A549 (cell line): Measurements from ENCODE around the gene MEF2B. TPM values are rescaled to one million over a fixed set of nuclear protein-coding genes. Genes with fewer than 3 reads are reported as not detected.

Experiments used
- ATAC-seq, 2 experiments: fragments of 200-7000 bp in 1 of 2; fragments of >200 bp in 1 of 2; cut with Nextera tagmentation in 1 of 2; cut with Tn5 transposase in 1 of 2; 3 replicates each; pipeline versions ENCODE4 v1.8.0 to v1.9.1; 2018 to 2020; ENCODE audit warnings: mild to moderate bottlenecking in 1 of 2, moderate library complexity in 1 of 2
- CTCF ChIA-PET: fragments of 300-600 bp; sonication (Branson Sonifier 250); formaldehyde crosslinking; extraction: SDS; loops from one replicate; lab custom pipeline; 2021; ENCODE audit warnings: antibody characterized with exemption, inconsistent platforms; lab: Yijun Ruan, JAX
- POLR2A ChIA-PET: fragments of 350-600 bp; formaldehyde crosslinking; extraction: SDS; loops from one replicate; lab custom pipeline; 2021; ENCODE audit warnings: antibody characterized with exemption, inconsistent platforms; lab: Yijun Ruan, JAX
- DNase-seq, 2 experiments: peaks; one replicate each; pipeline versions ENCODE4 v3.0.0 to v3.0.0-alpha.2; 2011 to 2016; ENCODE audit warnings: low read depth in 1 of 2, low spot score in 1 of 2
- FAIRE-seq: peaks from 2 replicates; lab custom pipeline; 2011; peaks lifted over from hg19 to GRCh38; lab: Jason Lieb, UNC
- H3K27ac ChIP-seq, 2 experiments: fragments of >200 bp; sonication (Bioruptor Twin); formaldehyde crosslinking; 3 replicates each; pipeline ENCODE4 v1.5.1; 2016 to 2017
- H3K4me1 ChIP-seq: fragments of >200 bp; sonication (Bioruptor Twin); formaldehyde crosslinking; 3 replicates; pipeline ENCODE4 v1.6.1; 2016
- H3K4me2 ChIP-seq: fragments of >200 bp; sonication (Bioruptor Twin); formaldehyde crosslinking; 3 replicates; pipeline ENCODE4 v1.6.1; 2016
- H3K4me3 ChIP-seq: fragments of >200 bp; sonication (Bioruptor Twin); formaldehyde crosslinking; 3 replicates; pipeline ENCODE4 v1.5.1; 2016
- H3K9me3 ChIP-seq: fragments of >200 bp; sonication (Bioruptor Twin); formaldehyde crosslinking; 3 replicates; pipeline ENCODE4 v1.6.1; 2016
- CEBPB ChIP-seq, 2 experiments: fragments of >200 bp in 1 of 2; sonication (Bioruptor Twin) in 1 of 2; formaldehyde crosslinking in 1 of 2; IDR thresholded peaks; 2 replicates each; pipeline ENCODE4 v1.6.1; 2012 to 2016
- EP300 ChIP-seq, 2 experiments: fragments of >200 bp; sonication (Bioruptor Twin); formaldehyde crosslinking; IDR thresholded peaks; 2 replicates in 1 of 2; 3 replicates in 1 of 2; pipeline ENCODE4 v1.6.1; 2016 to 2017
- GATA3 ChIP-seq: IDR thresholded peaks from 2 replicates; pipeline ENCODE4 v1.6.1; 2012; ENCODE audit warnings: borderline replicate concordance
- HDAC2 ChIP-seq: fragments of 200-600 bp; sonication (generic); IDR thresholded peaks from 2 replicates; pipeline ENCODE4 v1.6.1; 2016
- HOXA7 ChIP-seq: fragments of 250-450 bp; sonication (Bioruptor Pico); IDR thresholded peaks from 2 replicates; pipeline ENCODE4 v1.5.0; 2020; ENCODE audit warnings: mild to moderate bottlenecking, moderate library complexity
- MAX ChIP-seq: IDR thresholded peaks from 2 replicates; pipeline ENCODE4 v1.6.1; 2012
- NFE2L2 ChIP-seq: fragments of 150-350 bp; conservative IDR thresholded peaks from 2 replicates; pipeline ENCODE4 v1.6.1; 2014; ENCODE audit warnings: low read length
- TFCP2L1 ChIP-seq: fragments of 250-450 bp; sonication (Bioruptor Pico); IDR thresholded peaks from 2 replicates; pipeline ENCODE4 v1.5.0; 2021; ENCODE audit warnings: mild to moderate bottlenecking
- WGBS: methylation state at CpG from one replicate; pipeline ENCODE4 v1.1.6; 2017; ENCODE audit errors: missing lambda C conversion rate; 5-methylcytosine and 5-hydroxymethylcytosine counted together
- polyA plus RNA-seq, 4 experiments: library from polyadenylated mRNA; depleted of rRNA in 3 of 4; stranded (reverse); fragments of >200 nt; fragmentation: RNase III in 1 of 4; extraction: RNeasy Plus Mini Kit Qiagen cat#74134 plus additional on column Dnase treatment in 1 of 4; gene quantifications; 2 replicates in 3 of 4; 3 replicates in 1 of 4; pipeline ENCODE4 v1.2.3, GENCODE V29; 2011 to 2017

Gene MEF2B
- polyA plus RNA-seq, 2 of the 4 experiments (the other 2 are of a cell fraction), result 0.10 to 0.13 TPM

GRCh38 chr19:19098084-19098702 is 71.9 kb downstream of the MEF2B start (continued):
- TF ChIP-seq MAX, result no peak
- TF ChIP-seq EP300 (IDR thresholded peaks at IDR 0.05), result no peak
- TF ChIP-seq TFCP2L1 (CRISPR knock-in tag), result no peak
- TF ChIP-seq, all 56 proteins: peak for 0

- ATAC-seq (no peak), FAIRE-seq (no peak), DNase-seq (no peak)
- TF ChIP-seq CEBPB (IDR thresholded peaks at IDR 0.05) (no peak), HDAC2 (no peak), NFE2L2 (no peak), HOXA7 (CRISPR knock-in tag) (no peak)
- 84% methylated on average over 13 of the region's 24 CpGs for WGBS
- POLR2A ChIA-PET, result no interaction called here
- H3K4me2 ChIP-seq, result no peak overlapping the region
- CTCF ChIA-PET, result interaction anchor here (0.7 kb wide), 1 partner anchor 25 kb away, joined by 3 read pairs; no protein-coding TSS in a partner anchor
- no peak overlapping the region for H3K4me3 ChIP-seq
- no peaks in the 10 kb centered on the region for H3K9me3 ChIP-seq
- no peaks in the 10 kb centered on the region for H3K4me1 ChIP-seq
- H3K27ac ChIP-seq, result no peak overlapping the region
These were observed 73.1 kb downstream of the MEF2B start for GRCh38 chr19:19096641-19097627.

GRCh38 chr19:19095691-19096090 is 74.4 kb downstream of the MEF2B start:
- WGBS, result 63% methylated on average over 11 of the region's 11 CpGs
- H3K27ac ChIP-seq, result no peak overlapping the region
- ATAC-seq (no peak), FAIRE-seq (no peak), DNase-seq (no peak)
- H3K4me3 ChIP-seq, result no peak overlapping the region
- no peaks in the 10 kb centered on the region for H3K4me1 ChIP-seq
- ChIA-PET CTCF (interaction anchor here (0.6 to 1.4 kb wide), 3 partner anchors 23 to 317 kb away, joined by 3 to 6 read pairs (median 4); no protein-coding TSS in a partner anchor), POLR2A (no interaction called here)
- no peak for TF ChIP-seq GATA3
- H3K4me2 ChIP-seq, result no peak overlapping the region
- H3K9me3 ChIP-seq, result no peaks in the 10 kb centered on the region

Other genes starting within 250 kb of the MEF2B start
- 9.9 and 11.4 TPM in 2 replicates for gene HOMER3, start 229.0 kb downstream of the MEF2B start, polyA plus RNA-seq (2011; rRNA removed)
- 28.3 to 38.4 TPM (median 35.4 TPM) in 3 replicates for gene HOMER3, start 229.0 kb downstream of the MEF2B start, polyA plus RNA-seq (2017; fragmentation: RNase III; extraction: RNeasy Plus Mini Kit Qiagen cat#74134 plus additional on column Dnase treatment)
- gene SUGP2, start 136.7 kb downstream of the MEF2B start, polyA plus RNA-seq (2011; rRNA removed), result 39.3 and 42.4 TPM in 2 replicates
- gene SUGP2, start 136.7 kb downstream of the MEF2B start, polyA plus RNA-seq (2017; fragmentation: RNase III; extraction: RNeasy Plus Mini Kit Qiagen cat#74134 plus additional on column Dnase treatment), result 42.3 to 43.9 TPM (median 43.6 TPM) in 3 replicates
- gene ARMC6, start 136.7 kb downstream of the MEF2B start, polyA plus RNA-seq (2011; rRNA removed), result 18.2 and 18.4 TPM in 2 replicates
- gene ARMC6, start 136.7 kb downstream of the MEF2B start, polyA plus RNA-seq (2017; fragmentation: RNase III; extraction: RNeasy Plus Mini Kit Qiagen cat#74134 plus additional on column Dnase treatment), result 27.2 to 27.6 TPM (median 27.5 TPM) in 3 replicates
- gene SLC25A42, start 106.3 kb downstream of the MEF2B start, polyA plus RNA-seq (2011; rRNA removed), result 0.85 and 0.92 TPM in 2 replicates
- 1.3 to 1.7 TPM (median 1.6 TPM) in 3 replicates for gene SLC25A42, start 106.3 kb downstream of the MEF2B start, polyA plus RNA-seq (2017; fragmentation: RNase III; extraction: RNeasy Plus Mini Kit Qiagen cat#74134 plus additional on column Dnase treatment)
- 18.3 and 19.3 TPM in 2 replicates for gene TMEM161A, start 31.8 kb downstream of the MEF2B start, polyA plus RNA-seq (2011; rRNA removed)
- gene TMEM161A, start 31.8 kb downstream of the MEF2B start, polyA plus RNA-seq (2017; fragmentation: RNase III; extraction: RNeasy Plus Mini Kit Qiagen cat#74134 plus additional on column Dnase treatment), result 19.2 to 22.1 TPM (median 21.3 TPM) in 3 replicates
- gene BORCS8, start 21.9 kb upstream of the MEF2B start, polyA plus RNA-seq (2011; rRNA removed), result 7.2 and 9.1 TPM in 2 replicates
- 10.6 to 12.3 TPM (median 11.5 TPM) in 3 replicates for gene BORCS8, start 21.9 kb upstream of the MEF2B start, polyA plus RNA-seq (2017; fragmentation: RNase III; extraction: RNeasy Plus Mini Kit Qiagen cat#74134 plus additional on column Dnase treatment)
- 23.4 and 24.3 TPM in 2 replicates for gene RFXANK, start 22.0 kb upstream of the MEF2B start, polyA plus RNA-seq (2011; rRNA removed)
- 30.0 to 32.3 TPM (median 30.6 TPM) in 3 replicates for gene RFXANK, start 22.0 kb upstream of the MEF2B start, polyA plus RNA-seq (2017; fragmentation: RNase III; extraction: RNeasy Plus Mini Kit Qiagen cat#74134 plus additional on column Dnase treatment)
- 19.3 and 20.0 TPM in 2 replicates for gene NR2C2AP, start 33.2 kb upstream of the MEF2B start, polyA plus RNA-seq (2011; rRNA removed)
- gene NR2C2AP, start 33.2 kb upstream of the MEF2B start, polyA plus RNA-seq (2017; fragmentation: RNase III; extraction: RNeasy Plus Mini Kit Qiagen cat#74134 plus additional on column Dnase treatment), result 24.1 to 24.8 TPM (median 24.6 TPM) in 3 replicates
- gene NCAN, start 41.7 kb upstream of the MEF2B start, polyA plus RNA-seq (2011; rRNA removed), result 0.03 and 0.05 TPM in 2 replicates
- 0.01 to 0.03 TPM in 2 of 3 replicates, not detected in the other for gene NCAN, start 41.7 kb upstream of the MEF2B start, polyA plus RNA-seq (2017; fragmentation: RNase III; extraction: RNeasy Plus Mini Kit Qiagen cat#74134 plus additional on column Dnase treatment)
- 0.45 and 0.62 TPM in 2 replicates for gene TM6SF2, start 103.0 kb upstream of the MEF2B start, polyA plus RNA-seq (2011; rRNA removed)
- gene TM6SF2, start 103.0 kb upstream of the MEF2B start, polyA plus RNA-seq (2017; fragmentation: RNase III; extraction: RNeasy Plus Mini Kit Qiagen cat#74134 plus additional on column Dnase treatment), result 0.54 to 0.88 TPM (median 0.65 TPM) in 3 replicates
- 17.6 and 21.9 TPM in 2 replicates for gene SUGP1, start 150.2 kb upstream of the MEF2B start, polyA plus RNA-seq (2011; rRNA removed)
- gene SUGP1, start 150.2 kb upstream of the MEF2B start, polyA plus RNA-seq (2017; fragmentation: RNase III; extraction: RNeasy Plus Mini Kit Qiagen cat#74134 plus additional on column Dnase treatment), result 27.4 to 30.0 TPM (median 30.0 TPM) in 3 replicates
- 8.5 and 14.0 TPM in 2 replicates for gene MAU2, start 150.6 kb upstream of the MEF2B start, polyA plus RNA-seq (2011; rRNA removed)
- gene MAU2, start 150.6 kb upstream of the MEF2B start, polyA plus RNA-seq (2017; fragmentation: RNase III; extraction: RNeasy Plus Mini Kit Qiagen cat#74134 plus additional on column Dnase treatment), result 10.0 to 11.6 TPM (median 11.5 TPM) in 3 replicates
- 12.5 and 25.2 TPM in 2 replicates for gene GATAD2A, start 235.4 kb upstream of the MEF2B start, polyA plus RNA-seq (2011; rRNA removed)
- 28.4 to 29.3 TPM (median 28.9 TPM) in 3 replicates for gene GATAD2A, start 235.4 kb upstream of the MEF2B start, polyA plus RNA-seq (2017; fragmentation: RNase III; extraction: RNeasy Plus Mini Kit Qiagen cat#74134 plus additional on column Dnase treatment)